GM18951 (cell line): ENCODE measurements around the gene ME1.
A peak's percentile ranks its signal among the peaks of the same experiment; 100 is the strongest.

Experiments
- POLR2A ChIP-seq: IDR thresholded peaks from 4 replicates; pipeline ENCODE4 v1.6.1; 2011; ENCODE audit warnings: mild to moderate bottlenecking; ENCODE audit not compliant: insufficient read length, insufficient read depth; ENCODE audit errors: extremely low read depth
- in situ Hi-C: fragments of 300-500 bp; cut with MboI; formaldehyde crosslinking; loops from one replicate; pipeline ENCODE4 v1.12.0; 2022; ENCODE audit warnings: low sequenced_read_pairs, mixed read lengths, inconsistent platforms; ENCODE audit not compliant: unreplicated experiment

Gene ME1

DNA sequence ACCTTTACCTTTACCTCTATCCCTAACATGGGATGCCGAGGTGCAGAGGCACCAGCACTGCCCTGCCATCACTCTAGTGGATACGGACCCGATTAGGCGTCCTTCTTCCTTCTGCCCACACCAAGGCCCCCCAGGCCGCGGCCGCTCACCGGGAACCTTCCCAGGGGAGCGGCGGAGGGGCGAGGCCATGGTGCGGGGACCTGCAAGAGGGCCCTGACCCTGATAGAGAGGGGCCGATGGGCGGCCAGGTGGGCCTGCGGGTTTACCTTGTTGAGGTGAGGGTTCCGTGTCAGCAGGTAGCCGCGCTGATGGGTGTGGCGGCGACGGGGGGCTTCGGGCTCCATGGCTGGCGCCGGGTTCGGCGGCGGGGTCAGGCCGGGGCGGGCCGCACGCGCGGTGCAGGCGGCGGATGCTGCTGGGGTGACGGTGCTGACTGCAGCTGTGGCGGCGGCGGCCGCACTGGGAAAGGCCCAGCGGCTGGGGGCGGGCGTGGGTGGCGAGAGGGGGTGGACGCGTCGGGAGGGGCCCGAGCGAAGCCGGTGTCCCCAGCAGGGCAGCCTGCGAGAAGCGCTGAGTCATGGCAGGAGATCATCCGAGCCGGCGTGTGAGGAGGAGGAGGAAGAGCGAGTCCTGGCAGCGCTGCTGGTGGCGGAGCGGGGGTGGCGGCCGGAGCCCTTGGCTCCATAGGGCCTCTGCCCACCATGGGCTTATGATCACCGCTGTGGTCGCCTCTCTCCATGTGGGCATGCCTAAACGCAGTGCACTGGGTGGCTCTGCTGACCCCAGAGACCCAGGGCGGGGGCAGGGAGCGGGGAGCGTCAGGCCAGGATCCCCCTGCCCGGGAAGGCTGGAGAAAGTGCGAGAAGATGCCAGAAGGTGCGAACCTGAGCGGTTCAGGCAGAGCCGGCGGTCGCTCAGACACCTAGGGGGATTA is at the start of gene ME1:
Gene ME1, minus strand, starts transcription at position 441 of the 934 bp plus-strand sequence. Its CDS starts 97 bp downstream, at position 344.
- in situ Hi-C loops = no loop called here
- peak; percentile 55 for TF ChIP-seq POLR2A

- no peak for TF ChIP-seq POLR2A
- in situ Hi-C loops = no loop called here
These were observed 49.6 kb upstream of the ME1 start for GRCh38 chr6:83480470-83480869.

DNA sequence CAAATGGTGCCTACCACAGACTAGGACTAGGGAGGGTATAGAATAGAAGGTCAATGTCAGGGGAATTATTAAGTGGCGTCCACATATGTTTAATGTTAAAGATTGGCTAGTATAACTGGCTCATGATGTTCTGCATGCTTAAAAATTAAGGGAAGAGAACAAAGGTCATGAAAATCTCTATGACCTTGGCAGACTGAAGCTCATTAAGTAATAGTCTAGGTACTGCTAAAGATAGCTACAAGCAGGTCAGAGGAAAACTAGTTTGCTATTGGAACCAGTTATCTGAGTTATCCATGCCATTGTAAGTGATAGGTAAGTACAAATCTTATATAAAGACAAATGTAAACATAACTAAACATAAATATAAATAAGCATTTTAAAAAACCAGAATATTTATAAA is 48.5 kb upstream of the ME1 start:
- in situ Hi-C loops = no loop called here
- TF ChIP-seq POLR2A = no peak

GRCh38 chr6:83476971-83477370 is 46.1 kb upstream of the ME1 start:
- no peak for TF ChIP-seq POLR2A

DNA sequence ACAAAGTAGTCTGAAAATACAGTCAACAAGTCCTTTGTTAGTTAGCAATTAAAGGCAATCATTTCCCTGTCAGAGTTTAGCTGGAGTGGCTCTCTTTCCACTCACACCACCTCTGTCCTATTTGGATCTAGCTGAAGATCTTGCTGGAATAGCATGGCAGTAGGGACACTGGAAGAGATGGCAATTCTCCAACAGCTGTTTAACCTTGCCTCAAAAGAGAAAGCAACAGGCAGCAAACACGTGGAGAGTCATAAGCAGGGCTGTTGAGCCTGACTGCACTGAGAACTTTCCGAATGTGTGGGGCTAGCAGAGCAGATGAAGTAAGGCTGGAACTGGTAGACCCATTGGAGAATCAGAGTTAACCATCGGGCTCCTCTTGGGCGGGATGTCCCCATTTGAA is 43.5 kb upstream of the ME1 start:
- in situ Hi-C loops = no loop called here
- TF ChIP-seq POLR2A = no peak

More at GRCh38 chr6:83476971-83477370, 46.1 kb upstream of the ME1 start:
- in situ Hi-C loops = no loop called here

DNA sequence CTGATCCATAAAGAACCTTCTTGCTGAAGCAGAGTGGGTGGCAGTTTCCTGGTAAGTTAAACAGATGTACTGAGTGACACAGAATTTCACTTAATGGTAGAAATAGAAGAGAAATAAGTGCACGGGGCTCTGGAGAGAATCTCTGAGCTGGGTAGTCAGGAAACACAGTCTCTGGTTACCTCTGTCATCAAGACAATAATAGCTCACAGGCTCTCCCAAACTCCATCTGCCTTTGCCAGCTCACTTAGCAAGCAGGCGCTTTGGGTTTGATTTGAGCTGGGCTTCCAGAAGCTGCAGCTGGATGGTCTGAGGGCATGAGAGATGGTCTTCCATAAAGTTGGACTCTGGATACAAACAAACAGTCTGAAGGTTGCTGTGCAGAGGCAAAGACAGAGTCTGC is 41.9 kb upstream of the ME1 start:
- no peak for TF ChIP-seq POLR2A
- in situ Hi-C loops = no loop called here

DNA sequence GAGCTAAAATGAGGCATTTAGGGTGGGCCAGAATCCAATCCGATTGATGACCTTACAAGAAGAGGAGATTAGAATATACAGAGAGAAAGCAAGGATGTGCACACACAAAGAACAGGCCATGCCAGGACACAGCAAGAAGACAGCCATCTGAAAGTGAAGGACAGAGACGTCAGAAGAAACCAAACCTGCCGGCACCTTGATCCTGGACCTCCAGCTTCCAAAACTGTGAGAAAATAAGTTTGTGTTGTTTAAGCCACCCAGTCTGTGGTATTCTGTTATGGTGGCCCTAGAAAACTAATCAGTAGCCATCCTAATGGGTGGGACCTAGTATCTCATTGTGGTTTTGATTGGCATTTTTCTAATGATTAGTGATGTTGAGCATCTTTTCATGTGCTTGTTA is 39.7 kb upstream of the ME1 start:
- in situ Hi-C loops = no loop called here
- TF ChIP-seq POLR2A = no peak

GRCh38 chr6:83470001-83470400 is 39.1 kb upstream of the ME1 start:
- in situ Hi-C loops = no loop called here
- no peak for TF ChIP-seq POLR2A

DNA sequence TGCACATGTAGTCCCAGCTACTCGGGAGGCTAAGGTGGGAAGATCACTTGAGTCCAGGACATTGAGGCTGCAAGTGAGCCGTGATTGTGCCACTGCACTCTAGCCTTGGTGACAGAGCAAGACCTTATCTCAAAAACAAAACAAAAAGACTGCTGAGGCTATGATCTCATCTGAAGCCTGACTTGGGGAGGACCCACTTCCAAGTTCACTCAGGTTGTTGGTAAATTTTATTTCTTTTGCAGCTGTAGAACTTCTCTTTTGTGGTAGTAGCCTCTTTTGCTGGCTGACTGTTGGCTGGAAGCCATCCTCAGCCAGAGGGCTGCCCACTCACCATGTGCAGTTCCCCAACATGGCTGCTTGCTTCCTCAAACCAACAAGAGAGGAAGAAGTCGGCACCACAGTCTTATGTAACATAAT is 36.8 kb upstream of the ME1 start:
- no peak for TF ChIP-seq POLR2A
- in situ Hi-C loops = no loop called here

DNA sequence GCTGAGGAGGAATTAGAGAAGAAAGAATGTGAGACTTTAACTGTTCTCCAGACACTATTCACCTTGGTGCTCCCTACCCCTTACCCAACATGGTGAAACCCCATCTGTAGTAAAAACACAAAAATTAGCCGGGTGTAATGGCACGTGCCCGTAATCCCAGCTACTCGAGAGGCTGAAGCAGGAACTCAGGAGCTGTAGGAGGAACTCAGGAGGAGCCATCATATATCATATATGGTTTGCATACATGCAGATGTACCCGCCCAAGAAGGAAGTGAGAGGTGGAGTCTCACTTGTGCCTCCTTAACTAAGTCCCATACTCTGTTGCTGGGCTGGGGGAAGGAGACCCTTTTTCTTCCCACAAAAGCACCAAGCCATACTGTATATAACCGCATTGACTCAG is 35.5 kb upstream of the ME1 start:
- TF ChIP-seq POLR2A = no peak
- in situ Hi-C loops = no loop called here

DNA sequence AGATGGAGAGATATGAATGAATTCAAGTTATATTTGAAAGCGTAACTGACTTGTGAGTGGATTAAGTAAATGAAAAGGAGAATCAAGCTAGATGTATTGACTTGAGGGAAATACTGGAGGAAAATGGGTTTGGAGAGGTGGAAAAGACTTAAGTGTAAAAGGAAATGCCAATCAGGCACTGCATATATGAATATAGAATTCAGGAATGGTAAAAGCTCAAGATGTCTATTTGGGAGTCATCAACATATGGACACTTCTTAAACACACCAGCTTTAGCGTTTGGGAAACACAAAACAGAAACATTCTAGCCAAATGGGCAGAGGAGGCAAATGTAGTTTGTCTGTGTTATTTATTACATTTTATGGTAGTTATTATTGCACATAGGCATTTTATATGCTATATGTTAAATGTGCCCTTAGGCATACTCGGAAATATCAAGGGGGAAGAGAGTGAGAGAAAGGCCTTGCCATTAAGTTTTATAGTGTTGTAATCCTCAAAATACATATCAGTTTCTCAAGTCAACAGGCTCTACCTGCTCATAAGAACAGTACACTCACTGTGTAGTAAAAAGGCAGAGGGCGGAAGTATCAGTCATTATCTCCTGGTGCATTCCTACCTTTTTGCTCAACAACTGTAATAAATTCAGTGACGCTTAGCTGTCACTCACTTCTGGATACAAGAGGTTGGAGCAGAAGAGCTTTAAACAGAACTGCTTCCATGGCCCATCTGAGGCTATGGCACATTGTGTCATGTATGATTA is 33.7 kb upstream of the ME1 start:
- no peak for TF ChIP-seq POLR2A
- in situ Hi-C loops = no loop called here

DNA sequence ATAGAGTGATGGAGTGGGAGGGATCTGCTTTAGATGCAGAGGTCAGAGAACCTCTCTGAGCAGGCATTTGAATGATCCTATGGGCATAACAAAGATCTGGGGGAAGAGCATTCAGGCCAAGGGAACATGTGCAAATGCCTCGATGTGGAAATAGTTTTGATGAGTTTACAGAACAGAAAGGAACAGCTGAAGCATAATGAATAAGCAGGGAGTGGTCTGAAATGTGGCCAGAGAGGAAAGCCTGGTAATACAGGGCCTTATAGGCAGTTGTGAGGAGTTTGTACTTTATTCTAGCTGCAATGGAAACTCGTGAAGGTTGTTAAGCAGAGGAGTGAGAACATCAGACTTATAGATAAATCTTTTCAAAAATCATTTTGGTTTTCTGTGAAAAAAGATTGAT is 33.0 kb upstream of the ME1 start:
- no peak for TF ChIP-seq POLR2A
- in situ Hi-C loops = no loop called here

DNA sequence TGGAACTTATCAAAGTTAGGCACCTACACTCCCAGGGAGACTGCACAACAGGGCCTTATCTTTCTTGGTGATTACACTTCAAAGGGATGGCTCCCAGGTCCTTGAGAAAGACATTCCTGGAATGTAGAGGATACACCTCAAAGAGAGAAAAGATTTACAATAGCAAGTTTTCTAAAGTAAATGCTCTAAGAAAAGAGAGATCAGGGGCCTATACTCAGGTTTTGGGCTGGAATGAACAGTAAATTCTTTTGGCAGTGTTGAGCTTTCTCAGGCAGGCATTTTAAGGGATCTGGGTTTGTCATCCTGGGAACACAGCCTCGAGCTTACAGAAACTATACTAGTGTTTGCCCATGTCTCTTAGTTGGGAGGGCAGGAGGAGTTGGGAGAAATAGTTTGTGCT is 31.7 kb upstream of the ME1 start:
- no peak for TF ChIP-seq POLR2A
- in situ Hi-C loops = no loop called here

GRCh38 chr6:83461438-83461837 is 30.6 kb upstream of the ME1 start:
- TF ChIP-seq POLR2A = no peak
- in situ Hi-C loops = no loop called here
